Neural cell (in vitro differentiated cells): ENCODE results near the gene AQP6. TPM values are rescaled to one million over a fixed set of nuclear protein-coding genes. Genes with fewer than 3 reads are reported as not detected.
"Not testable (repeated sequence)": the region's sequence is repeated elsewhere in the genome, so short reads cannot be mapped to it uniquely, and the experiment has no call there.

Source experiments
- H2AFZ ChIP-seq: fragments of 200-600, 300-800 bp; sonication (generic), shearing (Covaris generic); 2 replicates; pipeline ENCODE4 v1.6.0; 2014; ENCODE audit warnings: low read depth, mild to moderate bottlenecking, antibody characterized with exemption, low read length, moderate library complexity
- H3F3A ChIP-seq: fragments of 200-600 bp; shearing (Covaris generic); 2 replicates; pipeline ENCODE4 v1.6.1; 2016; ENCODE audit warnings: mild to moderate bottlenecking, moderate library complexity, mixed read lengths, antibody characterized with exemption, low read length; ENCODE audit not compliant: insufficient read depth, poor library complexity, severe bottlenecking
- H3K27ac ChIP-seq: fragments of 200-600, 300-800 bp; sonication (generic), shearing (Covaris generic); 2 replicates; pipeline ENCODE4 v1.5.1; 2014; ENCODE audit warnings: mild to moderate bottlenecking, low read length, moderate library complexity
- H3K27me3 ChIP-seq: fragments of 300-800, 200-600 bp; sonication (generic), shearing (Covaris generic); 2 replicates; pipeline ENCODE4 v1.6.0; 2014; ENCODE audit warnings: mild to moderate bottlenecking, low read depth, low read length, moderate library complexity; ENCODE audit not compliant: insufficient read depth
- H3K36me3 ChIP-seq: fragments of 300-800, 200-600 bp; sonication (generic), shearing (Covaris generic); 2 replicates; pipeline ENCODE4 v1.5.1; 2014; ENCODE audit warnings: mild to moderate bottlenecking, antibody characterized with exemption, low read length, moderate library complexity; ENCODE audit not compliant: insufficient read depth
- H3K4me2 ChIP-seq: fragments of 300-800, 200-600 bp; sonication (generic), shearing (Covaris generic); 2 replicates; pipeline ENCODE4 v1.6.0; 2014; ENCODE audit warnings: mild to moderate bottlenecking, low read length
- H3K4me3 ChIP-seq: fragments of 300-800, 200-600 bp; sonication (generic), shearing (Covaris generic); 2 replicates; pipeline ENCODE4 v1.5.1; 2014; ENCODE audit warnings: mild to moderate bottlenecking, low read length, moderate library complexity
- H3K79me2 ChIP-seq: fragments of 200-600 bp; shearing (Covaris generic); replicated peaks from 2 replicates; pipeline ENCODE4 v1.6.0; 2014; ENCODE audit warnings: mild to moderate bottlenecking, low read length, moderate library complexity; ENCODE audit not compliant: insufficient read depth
- H3K9ac ChIP-seq: fragments of 300-800, 200-600 bp; sonication (generic), shearing (Covaris generic); 2 replicates; pipeline ENCODE4 v1.6.1; 2016; ENCODE audit warnings: mild to moderate bottlenecking, low read length, mixed read lengths
- H3K9me2 ChIP-seq: fragments of 200-600 bp; shearing (Covaris generic); 2 replicates; pipeline ENCODE4 v1.6.1; 2016; ENCODE audit warnings: mild to moderate bottlenecking, low read length, mixed read lengths; ENCODE audit not compliant: insufficient read depth
- H3K9me3 ChIP-seq: fragments of 200-600, 300-800 bp; sonication (generic), shearing (Covaris generic); 2 replicates; pipeline ENCODE4 v1.6.1; 2016; ENCODE audit warnings: mild to moderate bottlenecking, mixed run types, low read length, moderate library complexity, mixed read lengths
- H4K20me1 ChIP-seq: fragments of 200-600 bp; shearing (Covaris generic); 2 replicates; pipeline ENCODE4 v1.6.1; 2016; ENCODE audit warnings: mild to moderate bottlenecking, mixed run types; ENCODE audit not compliant: insufficient read depth
- CTCF ChIP-seq: fragments of 450-650 bp; IDR thresholded peaks from 2 replicates; pipeline ENCODE4 v1.5.1; 2014; ENCODE audit warnings: antibody characterized with exemption, mild to moderate bottlenecking, moderate library complexity; ENCODE audit not compliant: poor library complexity, severe bottlenecking
- EP300 ChIP-seq: fragments of 450-650 bp; conservative IDR thresholded peaks from 2 replicates; pipeline ENCODE4 v1.6.1; 2014; ENCODE audit warnings: antibody characterized with exemption, mild to moderate bottlenecking, moderate library complexity; ENCODE audit not compliant: poor library complexity, severe bottlenecking
- EZH2 ChIP-seq: fragments of 200-600, 300-800 bp; shearing (Covaris generic), sonication (generic); IDR thresholded peaks from 2 replicates; pipeline ENCODE4 v1.6.1; 2014; ENCODE audit warnings: antibody characterized with exemption, low read length, borderline replicate concordance, mild to moderate bottlenecking; ENCODE audit not compliant: insufficient read depth, poor library complexity, severe bottlenecking
- MXI1 ChIP-seq: fragments of 450-650 bp; conservative IDR thresholded peaks from 2 replicates; pipeline ENCODE4 v1.6.1; 2014; ENCODE audit warnings: antibody characterized with exemption, mild to moderate bottlenecking; ENCODE audit not compliant: poor library complexity, severe bottlenecking
- POLR2AphosphoS5 ChIP-seq: IDR thresholded peaks from 2 replicates; pipeline ENCODE4 v1.6.1; 2012
- RAD21 ChIP-seq: fragments of 450-650 bp; conservative IDR thresholded peaks from 2 replicates; pipeline ENCODE4 v1.6.1; 2014; ENCODE audit warnings: antibody characterized with exemption, mild to moderate bottlenecking, moderate library complexity
- REST ChIP-seq: IDR thresholded peaks from 2 replicates; pipeline ENCODE4 v1.6.1; 2012; ENCODE audit warnings: borderline replicate concordance
- SMC3 ChIP-seq: fragments of 450-650 bp; conservative IDR thresholded peaks from 2 replicates; pipeline ENCODE4 v1.6.1; 2014; ENCODE audit warnings: antibody characterized with exemption, mild to moderate bottlenecking, moderate library complexity; ENCODE audit not compliant: poor library complexity
- TAF1 ChIP-seq: IDR thresholded peaks from 2 replicates; pipeline ENCODE4 v1.6.1; 2012; ENCODE audit warnings: low read depth
- polyA plus RNA-seq: library from polyadenylated mRNA; depleted of rRNA; stranded (reverse); fragments of >200 nt; gene quantifications from 2 replicates; pipeline ENCODE4 v1.2.3, GENCODE V29; 2014

The AQP6 gene
- polyA plus RNA-seq, 1 donor from 2014 or later: not detected

GRCh38 chr12:49985981-49986380 is 13.2 kb downstream of the AQP6 start:
- TF ChIP-seq RAD21 (no peak), SMC3 (no peak), POLR2AphosphoS5 (no peak), TAF1 (no peak), EZH2 (no peak), CTCF (no peak), MXI1 (no peak), REST (no peak), EP300 (no peak)
- H3F3A ChIP-seq: no peaks in the 10 kb centered on the region
- no peak overlapping the region for H3K4me3 ChIP-seq
- H3K9me2 ChIP-seq: no peaks in the 10 kb centered on the region
- no peak overlapping the region for H3K9ac ChIP-seq
- no peak overlapping the region for H2AFZ ChIP-seq
- no peak overlapping the region for H3K4me2 ChIP-seq
- no peaks in the 10 kb centered on the region for H3K27me3 ChIP-seq
- H3K9me3 ChIP-seq: no peaks in the 10 kb centered on the region
- no peaks in the 10 kb centered on the region for H4K20me1 ChIP-seq
- H3K79me2 ChIP-seq: no peaks in the 10 kb centered on the region
- no peaks in the 10 kb centered on the region for H3K36me3 ChIP-seq
- no peak overlapping the region for H3K27ac ChIP-seq

- H3K36me3 ChIP-seq, H3K27me3 ChIP-seq, H3K4me2 ChIP-seq, H3K9me2 ChIP-seq, H3K79me2 ChIP-seq, H3K9me3 ChIP-seq, H3K4me3 ChIP-seq, H3K27ac ChIP-seq, H2AFZ ChIP-seq, H3F3A ChIP-seq, H3K9ac ChIP-seq, H4K20me1 ChIP-seq: not testable (repeated sequence)
These were observed 13.7 kb downstream of the AQP6 start for GRCh38 chr12:49986476-49986875.

- Histone ChIP-seq H3K9me3 (no peaks in the 10 kb centered on the region), H4K20me1 (no peaks in the 10 kb centered on the region), H3K79me2 (no peaks in the 10 kb centered on the region), H3K9ac (no peak overlapping the region), H3F3A (no peaks in the 10 kb centered on the region), H2AFZ (no peak overlapping the region), H3K4me3 (no peak overlapping the region), H3K36me3 (no peaks in the 10 kb centered on the region), H3K9me2 (no peaks in the 10 kb centered on the region), H3K27me3 (no peaks in the 10 kb centered on the region), H3K27ac (no peak overlapping the region), H3K4me2 (no peak overlapping the region)
- TF ChIP-seq EZH2: no peak
- no peak for TF ChIP-seq EP300
- no peak for TF ChIP-seq SMC3
- TF ChIP-seq RAD21: no peak
- TF ChIP-seq TAF1: no peak
- TF ChIP-seq CTCF: no peak
- no peak for TF ChIP-seq POLR2AphosphoS5
- no peak for TF ChIP-seq MXI1
- TF ChIP-seq REST: no peak
These were observed 15.0 kb downstream of the AQP6 start for GRCh38 chr12:49987625-49988303.
